GM23338 (cell line): ENCODE data around the gene TRAPPC3L. TPM values are rescaled to one million over a fixed set of nuclear protein-coding genes. Genes with fewer than 3 reads are reported as not detected.

Experiments
- ATAC-seq: fragments of 200-7000 bp; cut with Tn5 transposase; 3 replicates; pipeline ENCODE4 v1.9.1; 2020
- DNase-seq: peaks from one replicate; pipeline ENCODE4 v3.0.0-alpha.2; 2015; ENCODE audit warnings: low spot score
- H2AFZ ChIP-seq: fragments of 200-600 bp; sonication (generic); 2 replicates; pipeline ENCODE4 v1.8.0; 2016; ENCODE audit warnings: antibody characterized with exemption, mild to moderate bottlenecking, moderate library complexity
- H3F3A ChIP-seq: fragments of 200-600 bp; sonication (generic); replicated peaks from 2 replicates; pipeline ENCODE4 v1.8.0; 2017; ENCODE audit warnings: antibody characterized with exemption, mixed run types, low read depth
- H3K27ac ChIP-seq: fragments of 200-600 bp; sonication (generic); 2 replicates; pipeline ENCODE4 v1.6.1; 2016; ENCODE audit warnings: low read depth
- H3K27me3 ChIP-seq: fragments of 200-600 bp; sonication (generic); 2 replicates; pipeline ENCODE4 v1.8.0; 2016; ENCODE audit warnings: mild to moderate bottlenecking, mixed run types, moderate library complexity; ENCODE audit not compliant: insufficient read depth
- H3K36me3 ChIP-seq: fragments of 200-600 bp; sonication (generic); 2 replicates; pipeline ENCODE4 v1.8.0; 2016; ENCODE audit warnings: mild to moderate bottlenecking; ENCODE audit not compliant: insufficient read depth
- H3K4me1 ChIP-seq: fragments of 200-600 bp; sonication (generic); 2 replicates; pipeline ENCODE4 v1.8.0; 2016; ENCODE audit warnings: mild to moderate bottlenecking, moderate library complexity; ENCODE audit not compliant: insufficient read depth
- H3K4me2 ChIP-seq: fragments of 200-600 bp; sonication (generic); 2 replicates; pipeline ENCODE4 v1.7.1; 2017; ENCODE audit warnings: mixed run types
- H3K4me3 ChIP-seq: fragments of 200-600 bp; sonication (generic); 2 replicates; pipeline ENCODE4 v1.6.1; 2016; ENCODE audit warnings: mixed run types
- H3K79me2 ChIP-seq: fragments of 200-600 bp; sonication (generic); replicated peaks from 2 replicates; pipeline ENCODE4 v1.8.0; 2017; ENCODE audit warnings: mild to moderate bottlenecking; ENCODE audit not compliant: insufficient read depth
- H3K9me2 ChIP-seq: fragments of 200-600 bp; sonication (generic); 2 replicates; pipeline ENCODE4 v1.8.0; 2017; ENCODE audit not compliant: insufficient read depth
- H4K20me1 ChIP-seq: fragments of 200-600 bp; sonication (generic); replicated peaks from 2 replicates; pipeline ENCODE4 v1.8.0; 2017; ENCODE audit warnings: mild to moderate bottlenecking; ENCODE audit not compliant: insufficient read depth
- H3K27ac Mint-ChIP-seq: 2 replicates; pipeline ENCODE4 v1.8.0; 2020; ENCODE audit warnings: inconsistent platforms, mild to moderate bottlenecking, moderate library complexity, mixed read lengths
- H3K27me3 Mint-ChIP-seq: 3 replicates; pipeline ENCODE4 v1.8.0; 2022; ENCODE audit warnings: low read depth, mild to moderate bottlenecking, moderate library complexity, mixed read lengths, inconsistent platforms; ENCODE audit not compliant: insufficient read depth, poor library complexity
- H3K36me3 Mint-ChIP-seq: 3 replicates; pipeline ENCODE4 v1.8.0; 2021; ENCODE audit warnings: low read depth, mild to moderate bottlenecking, inconsistent platforms, moderate library complexity, mixed read lengths
- H3K4me1 Mint-ChIP-seq: 3 replicates; pipeline ENCODE4 v1.8.0; 2020; ENCODE audit warnings: mild to moderate bottlenecking, inconsistent platforms, mixed read lengths
- H3K4me3 Mint-ChIP-seq: 3 replicates; pipeline ENCODE4 v1.8.0; 2021; ENCODE audit warnings: moderate library complexity, mild to moderate bottlenecking, inconsistent platforms, mixed read lengths
- H3K9me3 Mint-ChIP-seq: 3 replicates; pipeline ENCODE4 v1.8.0; 2020; ENCODE audit warnings: moderate library complexity, mild to moderate bottlenecking, inconsistent platforms, mixed read lengths
- CREB1 ChIP-seq: fragments of 250-450 bp; sonication (Bioruptor Pico); IDR thresholded peaks from 2 replicates; pipeline ENCODE4 v1.5.0; 2020; ENCODE audit warnings: low read depth, mild to moderate bottlenecking, moderate library complexity
- CTCF ChIP-seq, 2 experiments: fragments of 200-600 bp in 1 of 2; sonication (generic) in 1 of 2; conservative IDR thresholded peaks; 2 replicates each; pipeline versions ENCODE4 v1.5.1 to v1.6.1; 2016 to 2017; ENCODE audit warnings: antibody characterized with exemption in 2 of 2, low read depth in 2 of 2, mild to moderate bottlenecking in 2 of 2, moderate library complexity in 1 of 2
- ETS1 ChIP-seq: IDR thresholded peaks from 2 replicates; pipeline ENCODE4 v1.6.1; 2016; ENCODE audit warnings: antibody characterized with exemption
- EZH2 ChIP-seq: fragments of 200-600 bp; sonication (generic); IDR thresholded peaks from one replicate; pipeline ENCODE4 v1.8.0; 2017; ENCODE audit warnings: antibody characterized with exemption, mild to moderate bottlenecking, low read depth; ENCODE audit not compliant: unreplicated experiment
- EZH2phosphoT487 ChIP-seq: fragments of 200-600 bp; sonication (generic); IDR thresholded peaks from one replicate; pipeline ENCODE4 v1.8.1; 2018; ENCODE audit warnings: antibody characterized with exemption; ENCODE audit not compliant: unreplicated experiment
- NANOG ChIP-seq: IDR thresholded peaks from 2 replicates; pipeline ENCODE4 v1.6.1; 2016; ENCODE audit warnings: antibody characterized with exemption, borderline replicate concordance
- POLR2AphosphoS5 ChIP-seq: IDR thresholded peaks from 2 replicates; pipeline ENCODE4 v1.6.1; 2016; ENCODE audit warnings: antibody characterized with exemption, low read depth
- REST ChIP-seq: IDR thresholded peaks from one replicate; pipeline ENCODE4 v1.6.1; 2018; ENCODE audit warnings: antibody characterized with exemption; ENCODE audit not compliant: unreplicated experiment
- STAT1 ChIP-seq: IDR thresholded peaks from one replicate; pipeline ENCODE4 v1.6.1; 2016; ENCODE audit warnings: antibody characterized with exemption; ENCODE audit not compliant: unreplicated experiment
- ZNF331 ChIP-seq: fragments of 250-450 bp; sonication (Bioruptor Pico); IDR thresholded peaks from 2 replicates; pipeline ENCODE4 v1.5.0; 2020; ENCODE audit warnings: low read depth, mild to moderate bottlenecking, moderate library complexity
- polyA plus RNA-seq: library from polyadenylated mRNA; unstranded; fragments of >200 nt; fragmentation: Nextera tagmentation; extraction: Ambion mirVana; gene quantifications from 2 replicates; pipeline ENCODE4 v1.2.1, GENCODE V29; 2016
- total RNA-seq: library from RNA; depleted of rRNA; stranded (reverse); fragments of >200 nt; shearing (Covaris generic); gene quantifications from 2 replicates; pipeline ENCODE4 v1.2.3, GENCODE V29; 2014

Gene TRAPPC3L
- total and polyA plus RNA-seq, 2 experiments from 2014 or later, result not detected

- TF ChIP-seq CTCF (conservative IDR thresholded peaks at IDR 0.05; ENCODE audit: low read depth in 2 of 2), result peak; percentile 93 to 97
- TF ChIP-seq POLR2AphosphoS5, result no peak
- TF ChIP-seq ZNF331 (CRISPR knock-in tag), result no peak
- TF ChIP-seq CREB1 (CRISPR knock-in tag), result no peak
- TF ChIP-seq STAT1, result no peak
- H3K27me3 Mint-ChIP-seq, result no peaks in the 10 kb centered on the region
- H3K4me3 Mint-ChIP-seq, result peak overlapping the region; percentile 37; the same call in 2 of the 3 replicates
- H3K36me3 Mint-ChIP-seq, result no peaks in the 10 kb centered on the region
- DNase-seq (peak; percentile 74), ATAC-seq (peak; percentile 72)
- Histone ChIP-seq H3K4me1 (no peaks in the 10 kb centered on the region), H3K36me3 (no peaks in the 10 kb centered on the region), H3K27ac (no peak overlapping the region), H2AFZ (peak overlapping the region; percentile 4; the same call in 1 of the 2 replicates), H4K20me1 (no peaks in the 10 kb centered on the region), H3K27me3 (no peaks in the 10 kb centered on the region), H3K4me2 (no peak overlapping the region), H3F3A (no peaks in the 10 kb centered on the region), H3K79me2 (no peaks in the 10 kb centered on the region), H3K9me2 (no peaks in the 10 kb centered on the region), H3K4me3 (no peak overlapping the region)
- H3K27ac Mint-ChIP-seq, result peak overlapping the region; percentile 34; the same call in 1 of the 2 replicates
- H3K4me1 Mint-ChIP-seq, result peaks cover 4% of the 10 kb centered on the region; the same call in 2 of the 3 replicates
- H3K9me3 Mint-ChIP-seq, result no peaks in the 10 kb centered on the region
Measured at GRCh38 chr6:116561377-116562018, 16.0 kb upstream of the TRAPPC3L start.

- Mint-ChIP-seq H3K9me3 (no peaks in the 10 kb centered on the region), H3K4me3 (no peak overlapping the region), H3K4me1 (peaks cover 4% of the 10 kb centered on the region; the same call in 2 of the 3 replicates), H3K36me3 (no peaks in the 10 kb centered on the region), H3K27ac (no peak overlapping the region), H3K27me3 (no peaks in the 10 kb centered on the region)
- H3K4me1 ChIP-seq, result no peaks in the 10 kb centered on the region
- no peaks in the 10 kb centered on the region for H3K27me3 ChIP-seq
- no peak overlapping the region for H2AFZ ChIP-seq
- H3K27ac ChIP-seq, result no peak overlapping the region
- no peak overlapping the region for H3K4me2 ChIP-seq
- no peaks in the 10 kb centered on the region for H3K9me2 ChIP-seq
- no peaks in the 10 kb centered on the region for H3K79me2 ChIP-seq
- no peaks in the 10 kb centered on the region for H4K20me1 ChIP-seq
- ATAC-seq (no peak), DNase-seq (no peak)
- no peaks in the 10 kb centered on the region for H3K36me3 ChIP-seq
- no peak overlapping the region for H3K4me3 ChIP-seq
- H3F3A ChIP-seq, result no peaks in the 10 kb centered on the region
- TF ChIP-seq EZH2phosphoT487 (no peak), REST (no peak), STAT1 (no peak), POLR2AphosphoS5 (no peak), NANOG (no peak), ETS1 (no peak), CREB1 (CRISPR knock-in tag) (no peak), EZH2 (no peak)
Measured at GRCh38 chr6:116560130-116560529, 14.6 kb upstream of the TRAPPC3L start.
